Measurements from ENCODE around the gene CFLAR. TPM values are rescaled to one million over a fixed set of nuclear protein-coding genes. Genes with fewer than 3 reads are reported as not detected.
"Not testable (repeated sequence)": the region's sequence is repeated elsewhere in the genome, so short reads cannot be mapped to it uniquely, and the experiment has no call there.

Gene CFLAR
- total RNA-seq, 4 donors from 2014 or later = 71.9 to 132 (median 114) TPM

- 20 to 29% methylated on average over 1 of the region's 1 CpG for WGBS, 2 donors
- H3K36me3 ChIP-seq = peaks cover 22 to 49% (median 24%) of the 10 kb centered on the region in 3 donors
- H3K27ac ChIP-seq = peak overlapping the region; percentile 84 to 100 (median 91)
- TF ChIP-seq CTCF (IDR thresholded peaks at IDR 0.05) (no peak), POLR2A (IDR thresholded peaks at IDR 0.05) (no peak)
- H3K4me3 ChIP-seq = peak overlapping the region in 1 of 4 donors; percentile 38
- H3K9me3 ChIP-seq = no peaks in the 10 kb centered on the region
- no peak for DNase-seq
- no peaks in the 10 kb centered on the region for H3K27me3 ChIP-seq
- H3K4me1 ChIP-seq = peaks cover 33 to 97% (median 79%) of the 10 kb centered on the region in 3 donors
- intact Hi-C loops (cut with DNase I) = no loop called here
These were observed 16.6 kb downstream of the CFLAR start for GRCh38 chr2:201132518-201132917.

GRCh38 chr2:201135386-201135785 is 19.4 kb downstream of the CFLAR start:
- TF ChIP-seq POLR2A (IDR thresholded peaks at IDR 0.05) (no peak), CTCF (IDR thresholded peaks at IDR 0.05) (no peak)
- Histone ChIP-seq H3K9me3 (no peaks in the 10 kb centered on the region), H3K27me3 (no peaks in the 10 kb centered on the region), H3K27ac (peak overlapping the region; percentile 15 to 100 (median 68)), H3K4me1 (peaks cover 14 to 75% (median 56%) of the 10 kb centered on the region in 3 donors), H3K36me3 (peaks cover 33 to 77% (median 37%) of the 10 kb centered on the region in 3 donors), H3K4me3 (no peak overlapping the region)
- intact Hi-C loops (cut with DNase I) = no loop called here
- WGBS, 2 donors = 59 to 73% methylated on average over 4 of the region's 4 CpGs
- no peak for DNase-seq

GRCh38 chr2:201136889-201137321 is 20.9 kb downstream of the CFLAR start:
- H3K4me1 ChIP-seq = peaks cover 5 to 59% (median 41%) of the 10 kb centered on the region in 3 donors

GRCh38 chr2:201137505-201138400 is 21.8 kb downstream of the CFLAR start:
- H3K27ac ChIP-seq = peak overlapping the region in 2 of 4 donors; percentile 21
- intact Hi-C loops (cut with DNase I) = no loop called here
- H3K27me3 ChIP-seq = no peaks in the 10 kb centered on the region
- TF ChIP-seq POLR2A (IDR thresholded peaks at IDR 0.05) = no peak
- no peak for TF ChIP-seq CTCF (IDR thresholded peaks at IDR 0.05)
- H3K4me1 ChIP-seq = peaks cover 5 to 51% (median 33%) of the 10 kb centered on the region in 3 donors
- no peak for DNase-seq
- H3K9me3 ChIP-seq = no peaks in the 10 kb centered on the region
- H3K36me3 ChIP-seq = peaks cover 26 to 100% (median 47%) of the 10 kb centered on the region in 3 donors
- no peak overlapping the region for H3K4me3 ChIP-seq
- WGBS, 2 donors = 89 to 97% methylated on average over 13 to 22 of the region's 28 CpGs

More at GRCh38 chr2:201136889-201137321, 20.9 kb downstream of the CFLAR start:
- WGBS, 2 donors = 50 to 67% methylated on average over 1 to 3 of the region's 3 CpGs
- Histone ChIP-seq H3K27me3 (no peaks in the 10 kb centered on the region), H3K27ac (peak overlapping the region in 3 of 4 donors; percentile 12 to 40 (median 21)), H3K4me3 (no peak overlapping the region), H3K9me3 (no peaks in the 10 kb centered on the region), H3K36me3 (peaks cover 26 to 93% (median 43%) of the 10 kb centered on the region in 3 donors)
- intact Hi-C loops (cut with DNase I) = no loop called here
- no peak for DNase-seq
- TF ChIP-seq CTCF (IDR thresholded peaks at IDR 0.05) = no peak

GRCh38 chr2:201138401-201138970 is 22.5 kb downstream of the CFLAR start:
- intact Hi-C loops (cut with DNase I) = no loop called here
- Histone ChIP-seq H3K27me3 (no peaks in the 10 kb centered on the region), H3K4me3 (no peak overlapping the region), H3K9me3 (no peaks in the 10 kb centered on the region), H3K4me1 (peaks cover 5 to 44% (median 27%) of the 10 kb centered on the region in 3 donors), H3K27ac (no peak overlapping the region), H3K36me3 (peaks cover 26 to 100% (median 53%) of the 10 kb centered on the region in 3 donors)
- DNase-seq = no peak
- no peak for TF ChIP-seq CTCF (IDR thresholded peaks at IDR 0.05)
- TF ChIP-seq POLR2A (IDR thresholded peaks at IDR 0.05) = no peak
- WGBS, 2 donors = 93 to 95% methylated on average over 4 to 7 of the region's 15 CpGs

GRCh38 chr2:201138986-201139781 is 23.2 kb downstream of the CFLAR start:
- 78 to 79% methylated on average over 10 to 14 of the region's 14 CpGs for WGBS, 2 donors
- DNase-seq; H3K4me3 ChIP-seq; H3K27me3 ChIP-seq; H3K9me3 ChIP-seq; H3K27ac ChIP-seq; intact Hi-C loops (cut with DNase I): not testable (repeated sequence)
- peaks cover 26 to 100% (median 60%) of the 10 kb centered on the region in 3 donors for H3K36me3 ChIP-seq
- peaks cover 4 to 37% (median 26%) of the 10 kb centered on the region in 3 donors for H3K4me1 ChIP-seq

Measured in esophagus squamous epithelium (tissue), 5 donors.